ENCODE results near the gene EIF3B. TPM values are rescaled to one million over a fixed set of nuclear protein-coding genes. Genes with fewer than 3 reads are reported as not detected.
A peak's percentile ranks its signal among the peaks of the same experiment; 100 is the strongest.

The EIF3B gene
- total and polyA plus RNA-seq, 9 of the 15 experiments (the other 6 are each of a cell fraction or from before 2014, with no cell fraction given), result 25.9 to 494 (median 357) TPM

DNA sequence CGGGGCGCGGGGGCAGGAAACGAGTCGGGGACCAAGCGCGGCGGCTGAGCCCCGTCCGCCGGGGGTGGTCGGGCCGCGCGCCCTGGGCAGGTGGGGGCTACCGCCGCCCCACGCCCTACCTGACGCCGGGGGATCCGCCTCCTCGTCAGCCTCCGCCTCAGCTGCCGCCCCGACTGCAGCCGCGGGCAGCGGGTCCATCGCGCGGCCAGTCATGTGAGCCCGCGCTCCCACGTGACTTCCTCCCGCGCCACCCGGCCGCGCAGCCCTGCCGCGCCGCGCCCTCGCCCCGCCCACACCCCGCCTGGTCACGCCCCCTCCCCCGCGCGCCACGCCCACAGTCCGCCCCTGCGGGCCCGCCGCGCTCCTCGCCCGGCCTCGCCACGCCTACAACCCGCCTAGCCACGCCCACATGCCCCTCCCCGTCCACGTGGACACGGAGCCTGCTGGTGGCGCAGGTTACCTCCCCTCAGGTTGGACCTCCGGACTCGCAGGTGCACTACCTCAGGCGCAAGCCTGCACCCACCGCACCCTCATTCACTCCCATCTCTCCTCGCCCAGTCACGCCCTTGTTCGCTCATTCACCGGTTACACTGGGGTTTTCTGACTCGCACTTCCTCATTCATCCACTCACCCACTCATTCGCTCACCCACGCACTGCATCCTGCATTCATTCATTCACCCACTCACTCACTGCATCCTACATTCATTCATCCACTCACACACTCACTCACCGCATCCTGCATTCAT, 40.2 kb upstream of the EIF3B start, which contains the start of gene SNX8 (continued):
- no peak for TF ChIP-seq DIDO1 (tag; IDR thresholded peaks at IDR 0.05; ENCODE audit: low read depth)
- TF ChIP-seq ERF (CRISPR knock-in tag; IDR thresholded peaks at IDR 0.05), result no peak
- TF ChIP-seq, protein P1, sequence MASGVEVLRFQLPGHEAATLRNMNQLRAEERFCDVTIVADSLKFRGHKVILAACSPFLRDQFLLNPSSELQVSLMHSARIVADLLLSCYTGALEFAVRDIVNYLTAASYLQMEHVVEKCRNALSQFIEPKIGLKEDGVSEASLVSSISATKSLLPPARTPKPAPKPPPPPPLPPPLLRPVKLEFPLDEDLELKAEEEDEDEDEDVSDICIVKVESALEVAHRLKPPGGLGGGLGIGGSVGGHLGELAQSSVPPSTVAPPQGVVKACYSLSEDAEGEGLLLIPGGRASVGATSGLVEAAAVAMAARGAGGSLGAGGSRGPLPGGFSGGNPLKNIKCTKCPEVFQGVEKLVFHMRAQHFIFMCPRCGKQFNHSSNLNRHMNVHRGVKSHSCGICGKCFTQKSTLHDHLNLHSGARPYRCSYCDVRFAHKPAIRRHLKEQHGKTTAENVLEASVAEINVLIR (CRISPR knock-in tag; IDR thresholded peaks at IDR 0.05), result no peak
- TF ChIP-seq TCF3 (CRISPR knock-in tag; IDR thresholded peaks at IDR 0.05), result no peak
- no peak for TF ChIP-seq ZKSCAN1 (IDR thresholded peaks at IDR 0.05; ENCODE audit: low read depth, low read length)
- TF ChIP-seq, protein P2, sequence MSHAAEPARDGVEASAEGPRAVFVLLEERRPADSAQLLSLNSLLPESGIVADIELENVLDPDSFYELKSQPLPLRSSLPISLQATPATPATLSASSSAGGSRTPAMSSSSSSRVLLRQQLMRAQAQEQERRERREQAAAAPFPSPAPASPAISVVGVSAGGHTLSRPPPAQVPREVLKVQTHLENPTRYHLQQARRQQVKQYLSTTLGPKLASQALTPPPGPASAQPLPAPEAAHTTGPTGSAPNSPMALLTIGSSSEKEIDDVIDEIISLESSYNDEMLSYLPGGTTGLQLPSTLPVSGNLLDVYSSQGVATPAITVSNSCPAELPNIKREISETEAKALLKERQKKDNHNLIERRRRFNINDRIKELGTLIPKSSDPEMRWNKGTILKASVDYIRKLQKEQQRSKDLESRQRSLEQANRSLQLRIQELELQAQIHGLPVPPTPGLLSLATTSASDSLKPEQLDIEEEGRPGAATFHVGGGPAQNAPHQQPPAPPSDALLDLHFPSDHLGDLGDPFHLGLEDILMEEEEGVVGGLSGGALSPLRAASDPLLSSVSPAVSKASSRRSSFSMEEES (CRISPR knock-in tag; IDR thresholded peaks at IDR 0.05), result peak; percentile 89
- TF ChIP-seq ZNF589 (CRISPR knock-in tag; IDR thresholded peaks at IDR 0.05; ENCODE audit: low read depth), result no peak
- no peak for TF ChIP-seq U2AF2 (optimal IDR thresholded peaks at IDR 0.05; ENCODE audit: low read depth, low read length)
- TF ChIP-seq, protein P3, sequence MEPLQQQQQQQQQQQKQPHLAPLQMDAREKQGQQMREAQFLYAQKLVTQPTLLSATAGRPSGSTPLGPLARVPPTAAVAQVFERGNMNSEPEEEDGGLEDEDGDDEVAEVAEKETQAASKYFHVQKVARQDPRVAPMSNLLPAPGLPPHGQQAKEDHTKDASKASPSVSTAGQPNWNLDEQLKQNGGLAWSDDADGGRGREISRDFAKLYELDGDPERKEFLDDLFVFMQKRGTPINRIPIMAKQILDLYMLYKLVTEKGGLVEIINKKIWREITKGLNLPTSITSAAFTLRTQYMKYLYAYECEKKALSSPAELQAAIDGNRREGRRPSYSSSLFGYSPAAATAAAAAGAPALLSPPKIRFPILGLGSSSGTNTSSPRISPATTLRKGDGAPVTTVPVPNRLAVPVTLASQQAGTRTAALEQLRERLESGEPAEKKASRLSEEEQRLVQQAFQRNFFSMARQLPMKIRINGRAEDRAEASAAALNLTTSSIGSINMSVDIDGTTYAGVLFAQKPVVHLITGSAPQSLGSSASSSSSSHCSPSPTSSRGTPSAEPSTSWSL (CRISPR knock-in tag; IDR thresholded peaks at IDR 0.05; ENCODE audit: borderline replicate concordance), result no peak
- TF ChIP-seq, protein P4, sequence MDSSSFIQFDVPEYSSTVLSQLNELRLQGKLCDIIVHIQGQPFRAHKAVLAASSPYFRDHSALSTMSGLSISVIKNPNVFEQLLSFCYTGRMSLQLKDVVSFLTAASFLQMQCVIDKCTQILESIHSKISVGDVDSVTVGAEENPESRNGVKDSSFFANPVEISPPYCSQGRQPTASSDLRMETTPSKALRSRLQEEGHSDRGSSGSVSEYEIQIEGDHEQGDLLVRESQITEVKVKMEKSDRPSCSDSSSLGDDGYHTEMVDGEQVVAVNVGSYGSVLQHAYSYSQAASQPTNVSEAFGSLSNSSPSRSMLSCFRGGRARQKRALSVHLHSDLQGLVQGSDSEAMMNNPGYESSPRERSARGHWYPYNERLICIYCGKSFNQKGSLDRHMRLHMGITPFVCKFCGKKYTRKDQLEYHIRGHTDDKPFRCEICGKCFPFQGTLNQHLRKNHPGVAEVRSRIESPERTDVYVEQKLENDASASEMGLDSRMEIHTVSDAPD (CRISPR knock-in tag; IDR thresholded peaks at IDR 0.05), result no peak
- no peak for TF ChIP-seq ZFP1 (CRISPR knock-in tag; IDR thresholded peaks at IDR 0.05)
- peak; percentile 46; the same call in 1 of the 2 replicates for TF ChIP-seq CREB1 (IDR thresholded peaks at IDR 0.05)
- TF ChIP-seq CREB1 (CRISPR knock-in tag; IDR thresholded peaks at IDR 0.05), result peak; percentile 75
- TF ChIP-seq, protein P5, sequence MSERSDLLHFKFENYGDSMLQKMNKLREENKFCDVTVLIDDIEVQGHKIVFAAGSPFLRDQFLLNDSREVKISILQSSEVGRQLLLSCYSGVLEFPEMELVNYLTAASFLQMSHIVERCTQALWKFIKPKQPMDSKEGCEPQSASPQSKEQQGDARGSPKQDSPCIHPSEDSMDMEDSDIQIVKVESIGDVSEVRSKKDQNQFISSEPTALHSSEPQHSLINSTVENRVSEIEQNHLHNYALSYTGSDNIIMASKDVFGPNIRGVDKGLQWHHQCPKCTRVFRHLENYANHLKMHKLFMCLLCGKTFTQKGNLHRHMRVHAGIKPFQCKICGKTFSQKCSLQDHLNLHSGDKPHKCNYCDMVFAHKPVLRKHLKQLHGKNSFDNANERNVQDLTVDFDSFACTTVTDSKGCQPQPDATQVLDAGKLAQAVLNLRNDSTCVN (CRISPR knock-in tag; IDR thresholded peaks at IDR 0.05), result no peak
- TF ChIP-seq, protein P6, sequence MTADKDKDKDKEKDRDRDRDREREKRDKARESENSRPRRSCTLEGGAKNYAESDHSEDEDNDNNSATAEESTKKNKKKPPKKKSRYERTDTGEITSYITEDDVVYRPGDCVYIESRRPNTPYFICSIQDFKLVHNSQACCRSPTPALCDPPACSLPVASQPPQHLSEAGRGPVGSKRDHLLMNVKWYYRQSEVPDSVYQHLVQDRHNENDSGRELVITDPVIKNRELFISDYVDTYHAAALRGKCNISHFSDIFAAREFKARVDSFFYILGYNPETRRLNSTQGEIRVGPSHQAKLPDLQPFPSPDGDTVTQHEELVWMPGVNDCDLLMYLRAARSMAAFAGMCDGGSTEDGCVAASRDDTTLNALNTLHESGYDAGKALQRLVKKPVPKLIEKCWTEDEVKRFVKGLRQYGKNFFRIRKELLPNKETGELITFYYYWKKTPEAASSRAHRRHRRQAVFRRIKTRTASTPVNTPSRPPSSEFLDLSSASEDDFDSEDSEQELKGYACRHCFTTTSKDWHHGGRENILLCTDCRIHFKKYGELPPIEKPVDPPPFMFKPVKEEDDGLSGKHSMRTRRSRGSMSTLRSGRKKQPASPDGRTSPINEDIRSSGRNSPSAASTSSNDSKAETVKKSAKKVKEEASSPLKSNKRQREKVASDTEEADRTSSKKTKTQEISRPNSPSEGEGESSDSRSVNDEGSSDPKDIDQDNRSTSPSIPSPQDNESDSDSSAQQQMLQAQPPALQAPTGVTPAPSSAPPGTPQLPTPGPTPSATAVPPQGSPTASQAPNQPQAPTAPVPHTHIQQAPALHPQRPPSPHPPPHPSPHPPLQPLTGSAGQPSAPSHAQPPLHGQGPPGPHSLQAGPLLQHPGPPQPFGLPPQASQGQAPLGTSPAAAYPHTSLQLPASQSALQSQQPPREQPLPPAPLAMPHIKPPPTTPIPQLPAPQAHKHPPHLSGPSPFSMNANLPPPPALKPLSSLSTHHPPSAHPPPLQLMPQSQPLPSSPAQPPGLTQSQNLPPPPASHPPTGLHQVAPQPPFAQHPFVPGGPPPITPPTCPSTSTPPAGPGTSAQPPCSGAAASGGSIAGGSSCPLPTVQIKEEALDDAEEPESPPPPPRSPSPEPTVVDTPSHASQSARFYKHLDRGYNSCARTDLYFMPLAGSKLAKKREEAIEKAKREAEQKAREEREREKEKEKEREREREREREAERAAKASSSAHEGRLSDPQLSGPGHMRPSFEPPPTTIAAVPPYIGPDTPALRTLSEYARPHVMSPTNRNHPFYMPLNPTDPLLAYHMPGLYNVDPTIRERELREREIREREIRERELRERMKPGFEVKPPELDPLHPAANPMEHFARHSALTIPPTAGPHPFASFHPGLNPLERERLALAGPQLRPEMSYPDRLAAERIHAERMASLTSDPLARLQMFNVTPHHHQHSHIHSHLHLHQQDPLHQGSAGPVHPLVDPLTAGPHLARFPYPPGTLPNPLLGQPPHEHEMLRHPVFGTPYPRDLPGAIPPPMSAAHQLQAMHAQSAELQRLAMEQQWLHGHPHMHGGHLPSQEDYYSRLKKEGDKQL (CRISPR knock-in tag; IDR thresholded peaks at IDR 0.05; ENCODE audit: borderline replicate concordance), result no peak

Data from K562 (cell line).